Right hindlimb (tissue), 1 donor: ENCODE measurements around the gene MRC2.

ENCODE experiments used
- DNase-seq: peaks from one replicate; pipeline ENCODE4 v3.0.0-alpha.2; 2018

The MRC2 gene

DNA sequence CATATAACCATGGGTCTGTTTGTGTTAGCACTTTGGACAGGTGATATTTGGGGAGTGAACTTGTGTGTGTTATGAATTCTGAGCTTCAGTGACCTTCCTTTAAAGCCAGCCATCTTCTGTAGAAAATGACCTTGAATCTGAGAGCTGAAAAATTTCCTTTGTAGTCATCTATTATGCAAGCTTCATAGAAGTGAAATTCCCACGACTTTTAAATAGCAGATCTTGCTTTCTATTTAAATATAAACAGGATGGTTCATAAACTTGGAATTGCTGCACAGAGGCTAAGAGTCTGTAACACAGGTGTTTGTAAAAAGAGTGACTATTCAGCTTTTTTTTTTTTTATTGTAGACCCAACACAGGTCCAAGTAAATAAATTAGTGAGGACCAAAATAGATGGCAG is 95.2 kb downstream of the MRC2 start:
- no peak for DNase-seq

- DNase-seq, result no peak
These were observed 96.4 kb downstream of the MRC2 start for GRCh38 chr17:62723842-62724241.

GRCh38 chr17:62724398-62725146 is 97.1 kb downstream of the MRC2 start:
- DNase-seq, result no peak

GRCh38 chr17:62725791-62726249 is 98.3 kb downstream of the MRC2 start:
- no peak for DNase-seq

GRCh38 chr17:62727916-62728672 is 100.6 kb downstream of the MRC2 start:
- no peak for DNase-seq

DNA sequence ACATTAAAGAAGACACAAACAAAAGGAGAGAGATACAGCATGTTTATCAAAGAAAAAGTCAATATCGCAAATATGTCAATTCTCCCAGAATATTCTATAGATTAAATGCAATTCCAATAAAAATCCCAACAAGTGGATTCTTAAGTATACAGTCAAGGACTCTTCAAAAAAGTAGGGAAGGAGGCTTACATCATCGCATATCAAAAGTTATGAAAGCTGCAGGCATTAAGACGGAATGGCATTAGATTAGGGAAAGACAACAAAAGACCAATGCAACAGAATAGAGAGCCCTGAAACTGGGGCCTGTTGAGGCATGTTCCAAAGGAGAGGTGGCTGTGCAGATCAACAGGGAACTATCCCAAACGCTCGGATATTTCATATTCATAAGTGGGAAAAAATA is 104.7 kb downstream of the MRC2 start:
- no peak for DNase-seq

DNA sequence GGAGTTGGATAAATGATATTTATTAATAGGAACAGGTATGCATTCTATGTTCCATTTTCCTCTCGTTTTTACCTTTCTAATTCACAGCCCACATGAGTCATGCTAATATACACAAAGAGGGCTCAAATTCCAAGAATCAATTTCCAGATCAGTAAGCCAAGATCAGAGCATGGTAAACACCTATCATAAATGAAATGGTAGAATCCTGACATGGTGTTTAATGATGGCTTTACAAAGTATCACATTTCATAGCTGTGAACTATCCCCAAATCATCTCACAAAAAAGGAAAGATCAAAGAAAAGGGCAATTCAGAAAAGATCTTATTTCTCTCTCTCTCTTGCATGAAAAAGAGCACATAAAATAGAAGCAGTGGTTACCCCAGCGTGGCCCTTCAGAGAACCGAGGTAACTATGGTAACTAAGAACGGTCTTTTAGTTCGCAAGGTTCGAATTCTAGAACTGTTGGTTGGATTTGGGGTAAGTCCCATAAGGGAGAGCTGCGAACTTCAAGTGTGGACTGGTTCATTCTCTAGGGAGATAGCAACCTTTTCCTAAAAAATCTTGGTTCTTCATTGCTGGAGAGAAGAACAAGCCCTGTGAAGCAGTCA is 107.7 kb downstream of the MRC2 start:
- no peak for DNase-seq

GRCh38 chr17:62737513-62737912 is 110.0 kb downstream of the MRC2 start:
- DNase-seq, result no peak

GRCh38 chr17:62738281-62738680 is 110.8 kb downstream of the MRC2 start:
- no peak for DNase-seq

GRCh38 chr17:62739645-62740388 is 112.3 kb downstream of the MRC2 start:
- DNase-seq, result no peak

- DNase-seq, result no peak
These were observed 113.8 kb downstream of the MRC2 start for GRCh38 chr17:62741290-62741689.
